Activated naive CD8-positive, alpha-beta T cell treated with anti-CD3 and anti-CD28 coated beads, Interleukin-2, amount 50 U/mL, for 24 hours (primary cell): ENCODE measurements around the gene NXPH3.
A peak's percentile ranks its signal among the peaks of the same experiment; 100 is the strongest.

Experiments
- ATAC-seq: fragments of 150-1000 bp; cut with Tn5 transposase; one replicate; pipeline ENCODE4 v1.10.0; 2021
- DNase-seq: peaks from one replicate; pipeline ENCODE4 v3.0.0; 2021
- H3K27ac Mint-ChIP-seq: one replicate; pipeline ENCODE4 v1.8.0; 2021; ENCODE audit warnings: mild to moderate bottlenecking, mixed read lengths
- H3K27me3 Mint-ChIP-seq: one replicate; pipeline ENCODE4 v1.8.0; 2021; ENCODE audit warnings: mixed read lengths
- H3K36me3 Mint-ChIP-seq: one replicate; pipeline ENCODE4 v1.8.0; 2021; ENCODE audit warnings: low read depth, mixed read lengths
- H3K4me1 Mint-ChIP-seq: one replicate; pipeline ENCODE4 v1.8.0; 2021; ENCODE audit warnings: mixed read lengths
- H3K4me3 Mint-ChIP-seq: one replicate; pipeline ENCODE4 v1.8.0; 2021; ENCODE audit warnings: mild to moderate bottlenecking, moderate library complexity, mixed read lengths
- H3K9me3 Mint-ChIP-seq: one replicate; pipeline ENCODE4 v1.8.0; 2021; ENCODE audit warnings: mixed read lengths

NXPH3 gene

GRCh38 chr17:49610883-49611584 is 35.4 kb downstream of the NXPH3 start:
- Mint-ChIP-seq H3K9me3 (no peaks in the 10 kb centered on the region), H3K27me3 (no peaks in the 10 kb centered on the region), H3K27ac (peak overlapping the region; percentile 29), H3K36me3 (peaks cover 43% of the 10 kb centered on the region), H3K4me3 (no peak overlapping the region), H3K4me1 (peaks cover 2% of the 10 kb centered on the region)
- DNase-seq = no peak
- no peak for ATAC-seq

- DNase-seq (no peak), ATAC-seq (no peak)
- Mint-ChIP-seq H3K4me1 (peaks cover 3% of the 10 kb centered on the region), H3K27ac (no peak overlapping the region), H3K36me3 (peaks cover 43% of the 10 kb centered on the region), H3K4me3 (no peak overlapping the region), H3K9me3 (no peaks in the 10 kb centered on the region), H3K27me3 (no peaks in the 10 kb centered on the region)
These were observed 37.1 kb downstream of the NXPH3 start for GRCh38 chr17:49612726-49613125.

- Mint-ChIP-seq H3K9me3 (no peaks in the 10 kb centered on the region), H3K4me3 (no peak overlapping the region), H3K27me3 (no peaks in the 10 kb centered on the region), H3K36me3 (peaks cover 46% of the 10 kb centered on the region), H3K27ac (no peak overlapping the region), H3K4me1 (peaks cover 8% of the 10 kb centered on the region)
- ATAC-seq = no peak
- no peak for DNase-seq
These were observed 37.6 kb downstream of the NXPH3 start for GRCh38 chr17:49613182-49613800.

GRCh38 chr17:49616086-49616485 is 40.4 kb downstream of the NXPH3 start:
- H3K4me3 Mint-ChIP-seq = no peak overlapping the region
- H3K4me1 Mint-ChIP-seq = peaks cover 19% of the 10 kb centered on the region
- H3K9me3 Mint-ChIP-seq = no peaks in the 10 kb centered on the region
- no peak overlapping the region for H3K27ac Mint-ChIP-seq
- peaks cover 44% of the 10 kb centered on the region for H3K36me3 Mint-ChIP-seq
- no peak for DNase-seq
- H3K27me3 Mint-ChIP-seq = no peaks in the 10 kb centered on the region
- ATAC-seq = no peak

- peaks cover 46% of the 10 kb centered on the region for H3K36me3 Mint-ChIP-seq
- H3K4me1 Mint-ChIP-seq = peaks cover 19% of the 10 kb centered on the region
- ATAC-seq (no peak), DNase-seq (no peak)
- H3K27me3 Mint-ChIP-seq = no peaks in the 10 kb centered on the region
- no peaks in the 10 kb centered on the region for H3K9me3 Mint-ChIP-seq
- no peak overlapping the region for H3K27ac Mint-ChIP-seq
- H3K4me3 Mint-ChIP-seq = no peak overlapping the region
These were observed 41.0 kb downstream of the NXPH3 start for GRCh38 chr17:49616601-49617131.

- ATAC-seq (peak; percentile 75), DNase-seq (no peak)
- Mint-ChIP-seq H3K27ac (peak overlapping the region; percentile 55), H3K4me1 (peaks cover 19% of the 10 kb centered on the region), H3K27me3 (no peaks in the 10 kb centered on the region), H3K36me3 (peaks cover 56% of the 10 kb centered on the region), H3K4me3 (no peak overlapping the region), H3K9me3 (no peaks in the 10 kb centered on the region)
These were observed 42.4 kb downstream of the NXPH3 start for GRCh38 chr17:49618028-49618611.

GRCh38 chr17:49621420-49621819 is 45.7 kb downstream of the NXPH3 start:
- ATAC-seq = no peak
- Mint-ChIP-seq H3K36me3 (peaks cover 43% of the 10 kb centered on the region), H3K9me3 (no peaks in the 10 kb centered on the region), H3K27ac (no peak overlapping the region), H3K4me1 (peaks cover 18% of the 10 kb centered on the region), H3K27me3 (no peaks in the 10 kb centered on the region), H3K4me3 (no peak overlapping the region)
- no peak for DNase-seq

GRCh38 chr17:49621946-49622529 is 46.4 kb downstream of the NXPH3 start:
- Mint-ChIP-seq H3K36me3 (peaks cover 40% of the 10 kb centered on the region), H3K4me3 (no peak overlapping the region), H3K27me3 (no peaks in the 10 kb centered on the region), H3K27ac (no peak overlapping the region), H3K9me3 (no peaks in the 10 kb centered on the region), H3K4me1 (peaks cover 18% of the 10 kb centered on the region)
- no peak for ATAC-seq
- DNase-seq = no peak

- Mint-ChIP-seq H3K27ac (no peak overlapping the region), H3K4me3 (no peak overlapping the region), H3K27me3 (no peaks in the 10 kb centered on the region), H3K9me3 (no peaks in the 10 kb centered on the region), H3K36me3 (peaks cover 24% of the 10 kb centered on the region), H3K4me1 (peaks cover 15% of the 10 kb centered on the region)
- ATAC-seq = no peak
- no peak for DNase-seq
These were observed 49.2 kb downstream of the NXPH3 start for GRCh38 chr17:49624896-49625295.

- Mint-ChIP-seq H3K27ac (no peak overlapping the region), H3K4me3 (no peak overlapping the region), H3K36me3 (peaks cover 3% of the 10 kb centered on the region), H3K9me3 (no peaks in the 10 kb centered on the region), H3K27me3 (no peaks in the 10 kb centered on the region), H3K4me1 (peaks cover 37% of the 10 kb centered on the region)
- DNase-seq (no peak), ATAC-seq (no peak)
These were observed 53.8 kb downstream of the NXPH3 start for GRCh38 chr17:49629447-49629846.

- H3K4me1 Mint-ChIP-seq = peaks cover 42% of the 10 kb centered on the region
These were observed 54.6 kb downstream of the NXPH3 start for GRCh38 chr17:49630113-49630900.

GRCh38 chr17:49631496-49631895 is 55.8 kb downstream of the NXPH3 start:
- H3K9me3 Mint-ChIP-seq = no peaks in the 10 kb centered on the region
- ATAC-seq (no peak), DNase-seq (no peak)
- H3K36me3 Mint-ChIP-seq = peaks cover 10% of the 10 kb centered on the region
- H3K4me1 Mint-ChIP-seq = peaks cover 51% of the 10 kb centered on the region
- H3K4me3 Mint-ChIP-seq = no peak overlapping the region
- H3K27me3 Mint-ChIP-seq = no peaks in the 10 kb centered on the region
- H3K27ac Mint-ChIP-seq = peak overlapping the region; percentile 40

More at GRCh38 chr17:49630113-49630900, 54.6 kb downstream of the NXPH3 start:
- H3K27ac Mint-ChIP-seq = no peak overlapping the region
- ATAC-seq (no peak), DNase-seq (no peak)
- H3K27me3 Mint-ChIP-seq = no peaks in the 10 kb centered on the region
- no peak overlapping the region for H3K4me3 Mint-ChIP-seq
- H3K36me3 Mint-ChIP-seq = peaks cover 6% of the 10 kb centered on the region
- H3K9me3 Mint-ChIP-seq = no peaks in the 10 kb centered on the region
